Panc1 (cell line): ENCODE data around the gene BFSP1. TPM values are rescaled to one million over a fixed set of nuclear protein-coding genes. Genes with fewer than 3 reads are reported as not detected.

Source experiments
- ATAC-seq: fragments of 200-7000 bp; cut with Tn5 transposase; 2 replicates; pipeline ENCODE4 v1.9.1; 2020; ENCODE audit warnings: mild to moderate bottlenecking, moderate library complexity
- BruUV-seq: library from RNA; stranded (reverse); fragments of 400-500 nt; replicated peaks from 2 replicates; lab custom pipeline; 2021; lab: Mats Ljungman, UMichigan
- CTCF ChIA-PET: fragments of 300-600 bp; sonication (Branson Sonifier 250); formaldehyde crosslinking; loops from one replicate; lab custom pipeline; 2022; ENCODE audit warnings: antibody characterized with exemption; lab: Charles Lee
- POLR2A ChIA-PET: fragments of 300-600 bp; sonication (Branson Sonifier 250); formaldehyde crosslinking; loops from one replicate; lab custom pipeline; 2022; ENCODE audit warnings: antibody characterized with exemption; lab: Charles Lee
- DNase-seq: peaks from one replicate; pipeline ENCODE4 v3.0.0-alpha.2; 2010; ENCODE audit warnings: low read depth, low spot score
- H3K27ac ChIP-seq: 2 replicates; pipeline ENCODE4 v1.5.1; 2011; ENCODE audit warnings: mild to moderate bottlenecking, low read length, inconsistent platforms
- H3K27me3 ChIP-seq: fragments of 200-500 bp; sonication (Bioruptor generic); 2 replicates; pipeline ENCODE4 v1.6.0; 2014; ENCODE audit warnings: low read length, inconsistent platforms; ENCODE audit not compliant: control insufficient read depth, insufficient read depth
- H3K36me3 ChIP-seq: fragments of 200-500 bp; sonication (Bioruptor generic); 2 replicates; pipeline ENCODE4 v1.5.1; 2014; ENCODE audit warnings: inconsistent platforms, mild to moderate bottlenecking, low read length, moderate library complexity; ENCODE audit not compliant: control insufficient read depth, insufficient read depth
- H3K4me1 ChIP-seq: 2 replicates; pipeline ENCODE4 v1.5.1; 2011; ENCODE audit warnings: inconsistent platforms, mild to moderate bottlenecking, low read length, moderate library complexity; ENCODE audit not compliant: control insufficient read depth, insufficient read depth
- H3K4me3 ChIP-seq, 2 experiments: 2 replicates each; pipeline ENCODE4 v1.5.1; 2011 to 2012; ENCODE audit warnings: low read depth in 2 of 2, low read length in 2 of 2, mild to moderate bottlenecking in 2 of 2, inconsistent platforms in 1 of 2, moderate library complexity in 1 of 2
- H3K9me3 ChIP-seq: fragments of 200-500 bp; sonication (Bioruptor generic); 2 replicates; pipeline ENCODE4 v1.5.1; 2014; ENCODE audit warnings: low read depth, mild to moderate bottlenecking, inconsistent platforms, low read length, moderate library complexity; ENCODE audit not compliant: control insufficient read depth, insufficient read depth
- CTCF ChIP-seq: fragments of 450-650 bp; IDR thresholded peaks from 2 replicates; pipeline ENCODE4 v1.5.1; 2017; ENCODE audit warnings: mild to moderate bottlenecking
- POLR2AphosphoS5 ChIP-seq: IDR thresholded peaks from 2 replicates; pipeline ENCODE4 v1.6.1; 2012; ENCODE audit warnings: mild to moderate bottlenecking, low read depth, low read length, moderate library complexity
- REST ChIP-seq, 2 experiments: IDR thresholded peaks; 2 replicates each; pipeline ENCODE4 v1.6.1; 2011 to 2012; ENCODE audit warnings: low read depth in 2 of 2, control low read depth in 1 of 2, low read length in 1 of 2, mild to moderate bottlenecking in 1 of 2, moderate library complexity in 1 of 2; ENCODE audit not compliant: insufficient read depth in 1 of 2
- SIN3A ChIP-seq: IDR thresholded peaks from 2 replicates; pipeline ENCODE4 v1.6.1; 2012; ENCODE audit warnings: low read depth, mild to moderate bottlenecking, low read length, moderate library complexity, borderline replicate concordance; ENCODE audit not compliant: insufficient read depth
- TCF7L2 ChIP-seq: IDR thresholded peaks from 2 replicates; pipeline ENCODE4 v1.6.1; 2011; ENCODE audit warnings: mild to moderate bottlenecking, low read depth, low read length, inconsistent platforms
- in situ Hi-C: cut with HindIII; loops from 2 replicates; pipeline ENCODE4 v1.10.0; 2016; ENCODE audit warnings: low sequenced_read_pairs, low pct_unique_long_range_greater_than_20kb
- intact Hi-C: fragments of 100-400 bp; cut with micrococcal nuclease; formaldehyde crosslinking; loops from one replicate; pipeline ENCODE4 v1.10.0; 2022; ENCODE audit not compliant: unreplicated experiment
- total RNA-seq: library from RNA; stranded (reverse); gene quantifications from one replicate; pipeline ENCODE4 v1.2.1, GENCODE V29; 2021; ENCODE audit not compliant: unreplicated experiment

The BFSP1 gene
- total RNA-seq, 1 experiment from 2014 or later = 6.9 TPM

GRCh38 chr20:17518339-17519052, 12.7 kb downstream of the BFSP1 start:
- no peak overlapping the region for H3K4me3 ChIP-seq
- ATAC-seq (no peak), DNase-seq (no peak)
- ChIA-PET CTCF (no interaction called here), POLR2A (no interaction called here)
- no peaks in the 10 kb centered on the region for H3K9me3 ChIP-seq
- TF ChIP-seq SIN3A = no peak
- TF ChIP-seq REST (IDR thresholded peaks at IDR 0.05; ENCODE audit: insufficient read depth in 1 of 2, low read depth in 2 of 2, low read length in 1 of 2) = no peak
- TF ChIP-seq CTCF = no peak
- no peak for TF ChIP-seq TCF7L2
- TF ChIP-seq POLR2AphosphoS5 = no peak
- H3K27me3 ChIP-seq = no peaks in the 10 kb centered on the region
- in situ Hi-C loops (no loop called here), intact Hi-C loops (no loop called here)
- H3K4me1 ChIP-seq = no peaks in the 10 kb centered on the region
- no TSS peak for BruUV-seq
- H3K36me3 ChIP-seq = no peaks in the 10 kb centered on the region
- H3K27ac ChIP-seq = no peak overlapping the region

- ATAC-seq (no peak), DNase-seq (no peak)
Measured at GRCh38 chr20:17515053-17515452, 16.1 kb downstream of the BFSP1 start.

GRCh38 chr20:17513939-17514338, 17.2 kb downstream of the BFSP1 start:
- no peak overlapping the region for H3K27ac ChIP-seq
- in situ Hi-C loops = no loop called here

More at GRCh38 chr20:17515053-17515452, 16.1 kb downstream of the BFSP1 start:
- Histone ChIP-seq H3K9me3 (no peaks in the 10 kb centered on the region), H3K36me3 (no peaks in the 10 kb centered on the region), H3K27me3 (no peaks in the 10 kb centered on the region), H3K4me3 (no peak overlapping the region), H3K4me1 (no peaks in the 10 kb centered on the region), H3K27ac (no peak overlapping the region)
- ChIA-PET CTCF (no interaction called here), POLR2A (no interaction called here)
- intact Hi-C loops = no loop called here
- in situ Hi-C loops = no loop called here
- TF ChIP-seq TCF7L2 = no peak
- no TSS peak for BruUV-seq

More at GRCh38 chr20:17513939-17514338, 17.2 kb downstream of the BFSP1 start:
- no peaks in the 10 kb centered on the region for H3K9me3 ChIP-seq
- no peak overlapping the region for H3K4me3 ChIP-seq
- DNase-seq (no peak), ATAC-seq (no peak)
- no TSS peak for BruUV-seq
- ChIA-PET CTCF (no interaction called here), POLR2A (no interaction called here)
- no peak for TF ChIP-seq POLR2AphosphoS5
- TF ChIP-seq CTCF = no peak
- no peak for TF ChIP-seq REST (IDR thresholded peaks at IDR 0.05; ENCODE audit: insufficient read depth in 1 of 2, low read depth in 2 of 2, low read length in 1 of 2)
- no peaks in the 10 kb centered on the region for H3K4me1 ChIP-seq
- intact Hi-C loops = no loop called here
- no peaks in the 10 kb centered on the region for H3K36me3 ChIP-seq
- H3K27me3 ChIP-seq = no peaks in the 10 kb centered on the region
